ENCODE measurements around the gene SERINC3.

SERINC3 gene

GRCh38 chr20:44496976-44497375 is 24.9 kb downstream of the SERINC3 start:
- Histone ChIP-seq H3K36me3 (replicated peaks; ENCODE audit: insufficient read depth, low read length) (peaks cover 3% of the 10 kb centered on the region; the same call in 1 of the 2 replicates), H3K4me2 (ENCODE audit: low read depth, low read length) (no peak overlapping the region)

GRCh38 chr20:44495802-44496481 is 25.9 kb downstream of the SERINC3 start:
- Histone ChIP-seq H3K9ac (ENCODE audit: low read length) (no peak overlapping the region), H3K4me3 (ENCODE audit: low read length) (no peak overlapping the region), H3K79me2 (ENCODE audit: low read length) (no peaks in the 10 kb centered on the region), H3K4me2 (ENCODE audit: low read depth, low read length) (no peak overlapping the region), H3K9me2 (replicated peaks; ENCODE audit: insufficient read depth, low read length) (no peaks in the 10 kb centered on the region), H3K4me1 (ENCODE audit: low read length) (peaks cover 13% of the 10 kb centered on the region), H4K20me1 (ENCODE audit: insufficient read depth, low read length) (no peaks in the 10 kb centered on the region), H3K36me3 (replicated peaks; ENCODE audit: insufficient read depth, low read length) (peaks cover 3% of the 10 kb centered on the region; the same call in 1 of the 2 replicates), H2AFZ (ENCODE audit: low read length) (no peak overlapping the region), H3K27me3 (replicated peaks; ENCODE audit: insufficient read depth, low read length) (no peaks in the 10 kb centered on the region), H3F3A (ENCODE audit: insufficient read depth, low read length) (no peaks in the 10 kb centered on the region), H3K27ac (ENCODE audit: low read length) (no peak overlapping the region), H3K9me3 (replicated peaks; ENCODE audit: insufficient read depth, low read length) (no peaks in the 10 kb centered on the region)
- no peak for TF ChIP-seq EZH2 (optimal IDR thresholded peaks at IDR 0.05; ENCODE audit: low read depth, low read length)
- no peak for TF ChIP-seq EZH2phosphoT487 (IDR thresholded peaks at IDR 0.05; ENCODE audit: low read length)
- TF ChIP-seq CTCF (IDR thresholded peaks at IDR 0.05; ENCODE audit: low read length) = no peak
- no peak for DNase-seq

More at GRCh38 chr20:44496976-44497375, 24.9 kb downstream of the SERINC3 start:
- TF ChIP-seq CTCF (IDR thresholded peaks at IDR 0.05; ENCODE audit: low read length) (no peak), EZH2 (optimal IDR thresholded peaks at IDR 0.05; ENCODE audit: low read depth, low read length) (no peak), EZH2phosphoT487 (IDR thresholded peaks at IDR 0.05; ENCODE audit: low read length) (no peak)
- Histone ChIP-seq H3K9me2 (replicated peaks; ENCODE audit: insufficient read depth, low read length) (no peaks in the 10 kb centered on the region), H3K9me3 (replicated peaks; ENCODE audit: insufficient read depth, low read length) (no peaks in the 10 kb centered on the region), H3K27me3 (replicated peaks; ENCODE audit: insufficient read depth, low read length) (no peaks in the 10 kb centered on the region), H2AFZ (ENCODE audit: low read length) (no peak overlapping the region), H3K27ac (ENCODE audit: low read length) (no peak overlapping the region), H3K4me1 (ENCODE audit: low read length) (peaks cover 2% of the 10 kb centered on the region; the same call in 1 of the 2 replicates), H3F3A (ENCODE audit: insufficient read depth, low read length) (no peaks in the 10 kb centered on the region), H3K79me2 (ENCODE audit: low read length) (no peaks in the 10 kb centered on the region), H4K20me1 (ENCODE audit: insufficient read depth, low read length) (no peaks in the 10 kb centered on the region), H3K9ac (ENCODE audit: low read length) (no peak overlapping the region), H3K4me3 (ENCODE audit: low read length) (no peak overlapping the region)
- DNase-seq = no peak

- no peak overlapping the region for H3K27ac ChIP-seq (ENCODE audit: low read length)
- no peak overlapping the region for H3K4me3 ChIP-seq (ENCODE audit: low read length)
- H3K9me3 ChIP-seq (replicated peaks; ENCODE audit: insufficient read depth, low read length) = no peaks in the 10 kb centered on the region
- H3K36me3 ChIP-seq (replicated peaks; ENCODE audit: insufficient read depth, low read length) = peaks cover 3% of the 10 kb centered on the region; the same call in 1 of the 2 replicates
- H3K9ac ChIP-seq (ENCODE audit: low read length) = no peak overlapping the region
- no peak for DNase-seq
- peaks cover 4% of the 10 kb centered on the region for H3F3A ChIP-seq (ENCODE audit: insufficient read depth, low read length)
- no peaks in the 10 kb centered on the region for H3K27me3 ChIP-seq (replicated peaks; ENCODE audit: insufficient read depth, low read length)
- H3K4me2 ChIP-seq (ENCODE audit: low read depth, low read length) = no peak overlapping the region
- H4K20me1 ChIP-seq (ENCODE audit: insufficient read depth, low read length) = no peaks in the 10 kb centered on the region
- no peaks in the 10 kb centered on the region for H3K9me2 ChIP-seq (replicated peaks; ENCODE audit: insufficient read depth, low read length)
- TF ChIP-seq EZH2phosphoT487 (IDR thresholded peaks at IDR 0.05; ENCODE audit: low read length) (no peak), CTCF (IDR thresholded peaks at IDR 0.05; ENCODE audit: low read length) (no peak), EZH2 (optimal IDR thresholded peaks at IDR 0.05; ENCODE audit: low read depth, low read length) (no peak)
- no peaks in the 10 kb centered on the region for H3K79me2 ChIP-seq (ENCODE audit: low read length)
- no peak overlapping the region for H2AFZ ChIP-seq (ENCODE audit: low read length)
- peaks cover 17% of the 10 kb centered on the region for H3K4me1 ChIP-seq (ENCODE audit: low read length)
Measured at GRCh38 chr20:44495257-44495656, 26.6 kb downstream of the SERINC3 start.

Measured in MM.1S (cell line).